Hematopoietic multipotent progenitor cell treated with erythropoietin and hydrocortisone succinate and interleukin-3 and kit ligand, for 6 days (in vitro differentiated cells): ENCODE data around the gene BNC1.
"Not testable (repeated sequence)": the region's sequence is repeated elsewhere in the genome, so short reads cannot be mapped to it uniquely, and the experiment has no call there.

Source experiments
- DNase-seq: peaks from one replicate; pipeline ENCODE4 v3.0.0-alpha.2; 2015

Gene BNC1

DNA sequence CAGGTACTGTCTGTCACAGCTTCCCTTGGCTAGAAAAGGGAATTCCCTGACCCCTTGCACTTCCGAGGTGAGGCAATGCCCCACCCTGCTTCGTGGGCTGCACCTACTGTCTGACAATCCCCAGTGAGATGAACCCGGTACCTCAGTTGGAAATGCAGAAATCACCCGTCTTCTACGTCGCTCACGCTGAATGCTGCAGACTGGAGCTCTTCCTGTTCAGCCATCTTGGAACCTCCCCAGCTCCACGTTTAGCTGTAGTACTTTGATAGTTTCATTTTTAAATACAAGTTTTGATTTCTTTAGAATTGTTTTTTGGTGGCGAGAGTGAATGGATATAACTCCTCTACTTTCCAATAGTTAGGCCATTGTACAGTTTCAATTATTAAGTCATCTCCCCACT is 59.0 kb downstream of the BNC1 start:
- DNase-seq, result no peak

DNA sequence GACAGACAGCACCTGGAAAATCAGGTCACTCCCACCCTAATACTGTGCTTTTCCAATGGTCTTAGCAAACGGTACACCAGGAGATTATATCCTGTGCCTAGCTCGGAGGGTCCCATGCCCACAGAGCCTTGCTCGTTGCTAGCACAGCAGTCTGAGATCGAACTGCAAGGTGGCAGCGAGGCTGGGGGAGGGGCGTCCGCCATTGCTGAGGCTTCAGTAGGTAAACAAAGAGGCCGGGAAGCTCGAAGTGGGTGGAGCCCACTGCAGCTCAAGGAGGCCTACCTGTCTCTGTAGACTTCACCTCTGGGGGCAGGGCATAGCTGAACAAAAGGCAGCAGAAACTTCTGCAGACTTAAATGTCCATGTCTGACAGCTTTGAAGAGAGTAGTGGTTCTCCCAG is 62.7 kb downstream of the BNC1 start:
- DNase-seq, result not testable (repeated sequence)

DNA sequence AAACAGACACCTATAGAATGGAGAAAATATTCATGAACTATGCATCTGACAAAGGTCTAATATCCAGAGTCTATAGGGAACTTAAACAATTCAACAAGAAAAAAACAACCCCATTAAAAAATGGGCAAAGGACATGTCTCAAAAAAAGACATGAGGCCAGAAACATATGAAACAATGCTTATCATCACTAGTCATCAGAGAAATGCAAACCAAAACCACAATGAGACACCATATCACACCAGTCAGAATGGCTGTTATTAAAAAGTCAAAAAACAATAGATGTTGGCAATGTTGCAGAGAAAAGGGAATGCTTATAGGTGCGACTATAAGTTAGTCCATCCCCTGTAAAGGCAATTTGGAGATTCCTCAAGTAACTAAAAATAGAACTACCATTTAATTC is 65.4 kb downstream of the BNC1 start:
- DNase-seq, result peak; percentile 61

- DNase-seq, result no peak
These were observed 69.2 kb downstream of the BNC1 start for GRCh38 chr15:83215306-83215705.

DNA sequence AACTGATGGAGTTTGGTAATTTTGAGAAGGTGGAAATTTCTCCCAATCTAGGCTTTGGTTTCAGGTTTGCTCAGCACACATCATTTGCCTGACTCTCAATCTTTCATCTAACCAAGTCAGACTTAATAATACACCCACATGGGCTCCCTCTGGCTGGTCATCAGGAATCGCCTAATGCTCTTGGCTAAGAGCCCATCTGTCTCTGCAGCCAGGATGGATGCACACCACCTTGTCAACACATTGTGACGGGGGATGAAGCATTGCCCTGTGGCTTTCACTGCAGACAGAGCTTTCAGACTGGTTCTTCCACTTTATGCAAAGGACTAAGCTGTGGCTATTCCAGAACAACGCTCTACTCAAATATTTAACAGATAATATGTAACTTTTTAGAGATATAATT is 73.8 kb downstream of the BNC1 start:
- DNase-seq, result no peak

DNA sequence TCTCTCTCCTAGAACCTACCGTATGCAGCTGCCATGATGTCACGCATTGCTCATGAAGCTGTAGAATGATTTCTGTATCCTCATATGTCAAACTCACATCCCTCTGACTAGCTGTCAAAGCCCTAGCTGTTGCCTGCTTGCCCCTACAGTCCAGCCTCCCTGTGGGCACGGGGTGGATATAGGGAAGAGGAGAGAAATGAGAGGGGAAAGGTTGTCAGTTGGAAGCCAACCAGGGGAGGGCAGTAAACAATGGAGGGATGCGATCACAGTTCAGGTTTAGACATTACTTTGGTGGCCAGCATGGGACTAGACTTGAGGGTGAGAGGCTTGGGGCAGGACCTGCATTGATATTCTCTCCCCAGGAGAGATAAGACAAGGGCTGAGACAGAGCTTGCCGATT is 75.1 kb downstream of the BNC1 start:
- peak; percentile 11 for DNase-seq

DNA sequence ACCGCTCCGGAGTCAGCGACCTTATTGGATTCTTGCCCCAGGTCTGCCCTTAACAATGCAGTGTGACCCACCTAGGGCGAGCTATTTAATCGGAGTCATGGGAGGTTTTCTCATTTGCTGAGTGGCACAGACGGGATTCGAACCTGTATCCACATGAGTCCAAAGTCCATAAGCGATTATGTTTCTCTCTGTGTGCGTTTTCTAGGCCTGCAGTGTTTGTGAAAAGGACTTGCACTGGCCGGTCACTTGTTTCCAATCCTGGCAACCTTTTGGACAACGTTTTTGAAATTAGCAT is 76.2 kb downstream of the BNC1 start:
- peak; percentile 74 for DNase-seq

- peak; percentile 72 for DNase-seq
These were observed 76.7 kb downstream of the BNC1 start, which contains the start of gene HDGFL3 for GRCh38 chr15:83207660-83208366. Gene HDGFL3 (minus strand): TSS chr15:83207823. CDS start chr15:83207414, 409 bp downstream.

GRCh38 chr15:83207009-83207659 is 77.3 kb downstream of the BNC1 start:
- DNase-seq, result peak; percentile 44

DNA sequence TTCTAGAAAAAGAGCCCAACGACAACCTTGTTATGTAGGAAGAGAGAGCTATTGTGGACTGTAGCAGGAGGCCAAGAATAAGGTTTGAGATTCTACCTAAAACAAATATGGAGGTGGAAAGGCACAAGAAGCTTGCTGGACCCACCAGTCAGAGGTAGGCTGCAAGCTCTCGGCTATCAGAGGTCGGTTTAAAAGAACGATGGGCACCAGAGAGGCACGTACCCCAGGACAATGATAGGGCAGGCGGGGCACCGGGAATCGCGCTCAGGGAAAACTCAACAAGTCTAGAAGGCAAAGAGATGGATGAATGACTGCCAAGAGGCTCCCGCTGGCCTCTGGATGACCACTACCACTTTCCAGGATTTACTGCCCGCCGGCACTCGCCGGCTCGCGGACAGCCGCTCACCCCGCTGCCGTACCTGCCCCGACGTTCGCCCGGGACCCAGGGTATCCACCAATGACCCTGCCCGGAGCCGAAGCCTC is 77.9 kb downstream of the BNC1 start:
- peak; percentile 46 for DNase-seq
